Suprapubic skin (tissue), 3 donors: ENCODE data around the gene EMD.

ENCODE experiments used
- CTCF ChIP-seq, 2 donors: fragments of 200-600 bp in 1 of 2; fragments of 450-650 bp in 1 of 2; sonication (generic) in 1 of 2; IDR thresholded peaks; one replicate each; pipeline ENCODE4 v1.5.1; 2016 to 2019; ENCODE audit warnings: antibody characterized with exemption in 2 of 2, mild to moderate bottlenecking in 1 of 2, moderate library complexity in 1 of 2
- EP300 ChIP-seq: sonication (generic); formaldehyde crosslinking; IDR thresholded peaks from one replicate; pipeline ENCODE4 v1.6.1; 2017; ENCODE audit warnings: antibody characterized with exemption
- POLR2A ChIP-seq, 2 donors: fragments of 450-650 bp; IDR thresholded peaks; one replicate each; pipeline ENCODE4 v1.6.1; 2017; ENCODE audit warnings: antibody characterized with exemption in 2 of 2, mild to moderate bottlenecking in 2 of 2, moderate library complexity in 2 of 2

GRCh38 chrX:154348114-154348531, 31.0 kb upstream of the EMD start:
- TF ChIP-seq CTCF (IDR thresholded peaks at IDR 0.05) (no peak), EP300 (no peak), POLR2A (IDR thresholded peaks at IDR 0.05) (no peak)
